Measurements from ENCODE around the gene PCDHGB7. TPM values are rescaled to one million over a fixed set of nuclear protein-coding genes. Genes with fewer than 3 reads are reported as not detected.
"Not testable (repeated sequence)": the region's sequence is repeated elsewhere in the genome, so short reads cannot be mapped to it uniquely, and the experiment has no call there.

PCDHGB7 gene
- total RNA-seq, 1 experiment from 2014 or later, result 0.75 TPM

- CTCF ChIA-PET, result interaction anchor here (0.5 to 1.4 kb wide), 9 partner anchors 8 to 244 kb away, joined by 3 to 9 read pairs (median 3); partner anchors contain the start of genes PCDHGA11, PCDHGB7 and PCDHGC3
- POLR2A ChIA-PET, result interaction anchor here (0.7 to 1.0 kb wide), 3 partner anchors 9 to 46 kb away, joined by 3 read pairs; no protein-coding TSS in a partner anchor
- no peaks in the 10 kb centered on the region for H3K27me3 Mint-ChIP-seq (ENCODE audit: insufficient read depth, unreplicated experiment)
- H3K4me3 Mint-ChIP-seq (ENCODE audit: unreplicated experiment), result peak within 1 kb of the TSS; percentile 19
- H3K27ac Mint-ChIP-seq (ENCODE audit: low read depth, unreplicated experiment), result no peak within 1 kb of the TSS
- no peaks in the 10 kb centered on the region for H3K4me1 Mint-ChIP-seq (ENCODE audit: insufficient read depth, unreplicated experiment)
- H3K9me3 Mint-ChIP-seq (ENCODE audit: unreplicated experiment), result peaks cover 58% of the 10 kb centered on the region
- H3K36me3 Mint-ChIP-seq (ENCODE audit: insufficient read depth, unreplicated experiment), result no peaks in the 10 kb centered on the region
- DNase-seq (ENCODE audit: unreplicated experiment), result peak; percentile 89
- intact Hi-C loops (cut with micrococcal nuclease), result loop anchor here (1.0 kb wide), 1 partner anchor 94 kb away; no protein-coding TSS in a partner anchor
- BruUV-seq (replicated peaks), result no TSS peak
- TF ChIP-seq CTCF (IDR thresholded peaks at IDR 0.05; ENCODE audit: unreplicated experiment), result peak; percentile 30
These were observed 13.0 kb downstream of the PCDHGB7 start, which contains the start of gene PCDHGA12 for GRCh38 chr5:141430332-141431113. PCDHGA12 (plus strand) TSS chr5:141430507; CDS start chr5:141430760, 253 bp downstream.

- no peak overlapping the region for H3K27ac Mint-ChIP-seq (ENCODE audit: low read depth, unreplicated experiment)
- POLR2A ChIA-PET, result no interaction called here
- no peak for DNase-seq (ENCODE audit: unreplicated experiment)
- no peak for TF ChIP-seq CTCF (IDR thresholded peaks at IDR 0.05; ENCODE audit: unreplicated experiment)
- H3K4me3 Mint-ChIP-seq (ENCODE audit: unreplicated experiment), result no peak overlapping the region
- intact Hi-C loops (cut with micrococcal nuclease), result no loop called here
- H3K9me3 Mint-ChIP-seq (ENCODE audit: unreplicated experiment), result peaks cover 52% of the 10 kb centered on the region
- no peaks in the 10 kb centered on the region for H3K36me3 Mint-ChIP-seq (ENCODE audit: insufficient read depth, unreplicated experiment)
- BruUV-seq (replicated peaks), result no TSS peak
- H3K4me1 Mint-ChIP-seq (ENCODE audit: insufficient read depth, unreplicated experiment), result no peaks in the 10 kb centered on the region
- CTCF ChIA-PET, result interaction anchor here (0.5 to 1.4 kb wide), 5 partner anchors 8 to 208 kb away, joined by 3 to 4 read pairs (median 3); no protein-coding TSS in a partner anchor
- H3K27me3 Mint-ChIP-seq (ENCODE audit: insufficient read depth, unreplicated experiment), result no peaks in the 10 kb centered on the region
These were observed 13.8 kb downstream of the PCDHGB7 start for GRCh38 chr5:141431286-141431685.

GRCh38 chr5:141432308-141432707, 14.8 kb downstream of the PCDHGB7 start:
- H3K36me3 Mint-ChIP-seq (ENCODE audit: insufficient read depth, unreplicated experiment); H3K4me1 Mint-ChIP-seq (ENCODE audit: insufficient read depth, unreplicated experiment); H3K27ac Mint-ChIP-seq (ENCODE audit: low read depth, unreplicated experiment); DNase-seq (ENCODE audit: unreplicated experiment); H3K27me3 Mint-ChIP-seq (ENCODE audit: insufficient read depth, unreplicated experiment); POLR2A ChIA-PET; H3K4me3 Mint-ChIP-seq (ENCODE audit: unreplicated experiment); intact Hi-C loops (cut with micrococcal nuclease); BruUV-seq (replicated peaks): not testable (repeated sequence)
- peaks cover 42% of the 10 kb centered on the region for H3K9me3 Mint-ChIP-seq (ENCODE audit: unreplicated experiment)
- CTCF ChIA-PET, result interaction anchor here (0.7 kb wide), 2 partner anchors 19 to 48 kb away, joined by 3 read pairs; no protein-coding TSS in a partner anchor

- H3K4me3 Mint-ChIP-seq (ENCODE audit: unreplicated experiment); H3K27ac Mint-ChIP-seq (ENCODE audit: low read depth, unreplicated experiment); H3K36me3 Mint-ChIP-seq (ENCODE audit: insufficient read depth, unreplicated experiment); H3K27me3 Mint-ChIP-seq (ENCODE audit: insufficient read depth, unreplicated experiment); intact Hi-C loops (cut with micrococcal nuclease); BruUV-seq (replicated peaks); DNase-seq (ENCODE audit: unreplicated experiment); H3K4me1 Mint-ChIP-seq (ENCODE audit: insufficient read depth, unreplicated experiment); POLR2A ChIA-PET: not testable (repeated sequence)
- peaks cover 42% of the 10 kb centered on the region for H3K9me3 Mint-ChIP-seq (ENCODE audit: unreplicated experiment)
- CTCF ChIA-PET, result interaction anchor here (0.7 kb wide), 1 partner anchor 19 kb away, joined by 3 read pairs; no protein-coding TSS in a partner anchor
These were observed 15.2 kb downstream of the PCDHGB7 start for GRCh38 chr5:141432726-141433125.

- no peak for TF ChIP-seq CTCF (IDR thresholded peaks at IDR 0.05; ENCODE audit: unreplicated experiment)
- no peak for DNase-seq (ENCODE audit: unreplicated experiment)
- no peak overlapping the region for H3K4me3 Mint-ChIP-seq (ENCODE audit: unreplicated experiment)
- no peaks in the 10 kb centered on the region for H3K36me3 Mint-ChIP-seq (ENCODE audit: insufficient read depth, unreplicated experiment)
- no peak overlapping the region for H3K27ac Mint-ChIP-seq (ENCODE audit: low read depth, unreplicated experiment)
- intact Hi-C loops (cut with micrococcal nuclease), result no loop called here
- peaks cover 35% of the 10 kb centered on the region for H3K9me3 Mint-ChIP-seq (ENCODE audit: unreplicated experiment)
- H3K4me1 Mint-ChIP-seq (ENCODE audit: insufficient read depth, unreplicated experiment), result no peaks in the 10 kb centered on the region
- H3K27me3 Mint-ChIP-seq (ENCODE audit: insufficient read depth, unreplicated experiment), result no peaks in the 10 kb centered on the region
- ChIA-PET POLR2A (no interaction called here), CTCF (interaction anchor here (0.5 kb wide), 1 partner anchor 133 kb away, joined by 8 read pairs; no protein-coding TSS in a partner anchor)
- no TSS peak for BruUV-seq (replicated peaks)
These were observed 16.5 kb downstream of the PCDHGB7 start for GRCh38 chr5:141434006-141434405.

All from MCF 10A (cell line).